ENCODE data around the gene TBC1D22A.

The TBC1D22A gene

GRCh38 chr22:46963672-46964545, 201.5 kb downstream of the TBC1D22A start:
- TF ChIP-seq CTCF (IDR thresholded peaks at IDR 0.05; ENCODE audit: control insufficient read depth, extremely low read depth, insufficient read depth) = no peak
- DNase-seq (ENCODE audit: low read depth) = no peak
- no peak overlapping the region for H3K4me3 ChIP-seq (ENCODE audit: low read depth, low read length)

GRCh38 chr22:46964773-46965550, 202.5 kb downstream of the TBC1D22A start:
- no peak for DNase-seq (ENCODE audit: low read depth)
- TF ChIP-seq CTCF (IDR thresholded peaks at IDR 0.05; ENCODE audit: control insufficient read depth, extremely low read depth, insufficient read depth) = no peak
- no peak overlapping the region for H3K4me3 ChIP-seq (ENCODE audit: low read depth, low read length)

GRCh38 chr22:46965555-46966494, 203.4 kb downstream of the TBC1D22A start:
- DNase-seq (ENCODE audit: low read depth) = no peak
- no peak for TF ChIP-seq CTCF (IDR thresholded peaks at IDR 0.05; ENCODE audit: control insufficient read depth, extremely low read depth, insufficient read depth)
- no peak overlapping the region for H3K4me3 ChIP-seq (ENCODE audit: low read depth, low read length)

- no peak for TF ChIP-seq CTCF (IDR thresholded peaks at IDR 0.05; ENCODE audit: control insufficient read depth, extremely low read depth, insufficient read depth)
- DNase-seq (ENCODE audit: low read depth) = no peak
- no peak overlapping the region for H3K4me3 ChIP-seq (ENCODE audit: low read depth, low read length)
Measured at GRCh38 chr22:46966495-46966845, 204.0 kb downstream of the TBC1D22A start.

- no peak for DNase-seq (ENCODE audit: low read depth)
- no peak overlapping the region for H3K4me3 ChIP-seq (ENCODE audit: low read depth, low read length)
- no peak for TF ChIP-seq CTCF (IDR thresholded peaks at IDR 0.05; ENCODE audit: control insufficient read depth, extremely low read depth, insufficient read depth)
Measured at GRCh38 chr22:46966846-46967245, 204.4 kb downstream of the TBC1D22A start.
